Upper lobe of right lung (tissue), 1 donor: ENCODE measurements around the gene FXYD2. TPM values are rescaled to one million over a fixed set of nuclear protein-coding genes. Genes with fewer than 3 reads are reported as not detected.

Experiments
- ATAC-seq: fragments of 200-7000 bp; cut with Tn5 transposase; one replicate; pipeline ENCODE4 v1.9.1; 2020; ENCODE audit warnings: mild to moderate bottlenecking, moderate library complexity
- DNase-seq: peaks from one replicate; pipeline ENCODE4 v3.0.0-alpha.2; 2020
- H3K27ac ChIP-seq: fragments of 200-600 bp; one replicate; pipeline ENCODE4 v1.8.0; 2022
- H3K27me3 ChIP-seq: fragments of 200-600 bp; one replicate; pipeline ENCODE4 v1.8.0; 2022; ENCODE audit warnings: mild to moderate bottlenecking
- H3K36me3 ChIP-seq: fragments of 200-600 bp; one replicate; pipeline ENCODE4 v1.8.0; 2022
- H3K4me1 ChIP-seq: fragments of 200-600 bp; one replicate; pipeline ENCODE4 v1.8.0; 2022
- H3K4me3 ChIP-seq: fragments of 200-600 bp; one replicate; pipeline ENCODE4 v1.8.0; 2022; ENCODE audit warnings: mild to moderate bottlenecking
- H3K9me3 ChIP-seq: fragments of 200-600 bp; one replicate; pipeline ENCODE4 v1.8.0; 2022
- intact Hi-C: fragments of 100-400 bp; cut with DNase I; formaldehyde crosslinking; loops from one replicate; pipeline ENCODE4 v1.11.0; 2022
- total RNA-seq: library from RNA; stranded (reverse); fragmentation: NEBNext Ultra II Directional; extraction: Animal tissue kit (Norgen Biotek cat#: 25700); gene quantifications from one replicate; pipeline ENCODE4 v1.2.1, GENCODE V29; 2021
- TF ChIP-seq, protein P1 (sequence below): fragments of 200-600 bp; IDR thresholded peaks from one replicate; pipeline ENCODE4 v1.8.0; 2022; ENCODE audit warnings: antibody characterized with exemption
- donor health status: DM: no; HTN: yes; CAD: no; lungs with severe emphysema.

Gene FXYD2
- total RNA-seq, 1 donor from 2014 or later, result 3.6 TPM

DNA sequence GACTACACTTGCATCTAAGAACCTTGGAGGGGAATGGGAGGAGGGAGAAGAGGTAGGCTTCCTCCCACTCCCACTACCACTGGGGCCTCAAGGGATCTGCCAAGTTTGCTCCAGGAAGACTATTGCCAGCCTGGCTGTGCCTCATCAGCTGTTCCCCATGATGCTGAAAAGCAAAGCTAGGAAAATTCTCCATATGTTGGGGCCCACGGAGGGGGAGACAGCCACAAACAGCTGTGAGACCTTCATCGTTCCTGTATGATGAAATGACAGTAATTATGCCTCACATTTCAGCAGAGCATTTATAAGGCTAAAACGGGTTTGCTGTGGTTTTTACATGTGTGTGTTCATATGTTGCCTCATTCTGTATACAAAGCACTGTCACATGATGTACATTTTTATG lies 34.3 kb downstream of the FXYD2 start:
- Histone ChIP-seq H3K4me3 (no peak overlapping the region), H3K27me3 (peaks cover 25% of the 10 kb centered on the region), H3K36me3 (no peaks in the 10 kb centered on the region), H3K27ac (no peak overlapping the region), H3K4me1 (no peaks in the 10 kb centered on the region), H3K9me3 (no peaks in the 10 kb centered on the region)
- intact Hi-C loops, result no loop called here
- TF ChIP-seq, protein P1, sequence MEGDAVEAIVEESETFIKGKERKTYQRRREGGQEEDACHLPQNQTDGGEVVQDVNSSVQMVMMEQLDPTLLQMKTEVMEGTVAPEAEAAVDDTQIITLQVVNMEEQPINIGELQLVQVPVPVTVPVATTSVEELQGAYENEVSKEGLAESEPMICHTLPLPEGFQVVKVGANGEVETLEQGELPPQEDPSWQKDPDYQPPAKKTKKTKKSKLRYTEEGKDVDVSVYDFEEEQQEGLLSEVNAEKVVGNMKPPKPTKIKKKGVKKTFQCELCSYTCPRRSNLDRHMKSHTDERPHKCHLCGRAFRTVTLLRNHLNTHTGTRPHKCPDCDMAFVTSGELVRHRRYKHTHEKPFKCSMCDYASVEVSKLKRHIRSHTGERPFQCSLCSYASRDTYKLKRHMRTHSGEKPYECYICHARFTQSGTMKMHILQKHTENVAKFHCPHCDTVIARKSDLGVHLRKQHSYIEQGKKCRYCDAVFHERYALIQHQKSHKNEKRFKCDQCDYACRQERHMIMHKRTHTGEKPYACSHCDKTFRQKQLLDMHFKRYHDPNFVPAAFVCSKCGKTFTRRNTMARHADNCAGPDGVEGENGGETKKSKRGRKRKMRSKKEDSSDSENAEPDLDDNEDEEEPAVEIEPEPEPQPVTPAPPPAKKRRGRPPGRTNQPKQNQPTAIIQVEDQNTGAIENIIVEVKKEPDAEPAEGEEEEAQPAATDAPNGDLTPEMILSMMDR, result no peak
- ATAC-seq, result no peak
- DNase-seq, result no peak

DNA sequence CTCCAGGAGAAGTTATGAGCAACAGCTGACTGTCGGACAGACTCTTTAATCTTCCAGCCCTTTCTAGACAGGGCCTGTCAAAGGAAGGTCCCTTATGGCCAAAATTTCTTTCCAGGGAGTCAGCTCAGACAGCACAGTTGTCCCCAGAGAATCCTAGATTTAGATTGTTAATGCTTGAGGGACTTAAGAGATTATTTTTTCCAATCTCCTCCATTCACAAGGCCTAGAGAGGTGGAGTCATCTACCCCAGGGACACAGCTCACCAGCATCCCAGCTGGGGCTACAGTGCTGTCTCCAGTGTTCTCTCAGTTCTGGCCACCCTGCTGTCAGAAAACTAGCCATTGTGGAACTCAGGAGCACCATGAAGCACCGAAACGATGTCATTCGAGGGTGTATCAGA lies 35.3 kb downstream of the FXYD2 start:
- Histone ChIP-seq H3K4me3 (no peak overlapping the region), H3K27ac (no peak overlapping the region), H3K27me3 (peaks cover 15% of the 10 kb centered on the region), H3K4me1 (no peaks in the 10 kb centered on the region), H3K36me3 (no peaks in the 10 kb centered on the region), H3K9me3 (no peaks in the 10 kb centered on the region)
- no peak for DNase-seq
- intact Hi-C loops, result no loop called here
- ATAC-seq, result no peak
- TF ChIP-seq, protein P1, result no peak

DNA sequence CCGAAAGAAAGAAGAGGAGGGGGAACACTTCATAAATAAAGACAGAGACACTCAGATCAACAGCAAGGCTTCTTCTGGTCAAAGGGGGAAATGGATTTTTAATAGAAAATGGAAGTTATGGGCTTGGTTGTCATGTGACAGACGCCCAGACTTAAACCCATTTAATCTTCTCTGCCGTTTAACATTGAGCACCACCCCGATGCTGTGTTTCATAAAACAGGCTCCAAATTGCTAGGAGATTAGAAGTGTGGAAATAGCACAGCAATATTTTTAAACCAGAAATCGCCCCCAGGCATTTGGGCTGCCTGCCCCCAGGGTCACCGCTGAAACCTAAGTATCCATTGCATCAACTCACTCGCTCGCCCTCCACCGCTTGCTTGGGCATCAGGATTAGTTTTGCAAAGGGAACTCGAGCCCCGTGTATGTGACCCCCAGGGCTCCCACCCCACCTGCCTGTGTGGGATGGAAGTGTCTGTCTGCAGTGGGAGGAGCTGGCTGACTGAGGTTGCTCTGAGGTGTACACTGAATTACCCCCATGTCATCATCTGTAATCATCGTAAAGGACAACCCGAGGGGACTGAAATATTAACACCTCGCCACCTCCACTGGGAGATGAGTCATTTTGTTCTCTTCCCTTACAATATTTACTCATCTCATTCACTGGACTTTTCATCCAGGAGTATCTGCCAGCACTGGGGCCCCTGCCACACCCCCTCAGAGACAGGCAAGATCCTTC lies 38.2 kb downstream of the FXYD2 start:
- H3K27ac ChIP-seq, result no peak overlapping the region
- TF ChIP-seq, protein P1, result no peak
- H3K9me3 ChIP-seq, result no peaks in the 10 kb centered on the region
- H3K36me3 ChIP-seq, result no peaks in the 10 kb centered on the region
- DNase-seq (no peak), ATAC-seq (no peak)
- H3K4me1 ChIP-seq, result no peaks in the 10 kb centered on the region
- no peaks in the 10 kb centered on the region for H3K27me3 ChIP-seq
- intact Hi-C loops, result no loop called here
- H3K4me3 ChIP-seq, result no peak overlapping the region

DNA sequence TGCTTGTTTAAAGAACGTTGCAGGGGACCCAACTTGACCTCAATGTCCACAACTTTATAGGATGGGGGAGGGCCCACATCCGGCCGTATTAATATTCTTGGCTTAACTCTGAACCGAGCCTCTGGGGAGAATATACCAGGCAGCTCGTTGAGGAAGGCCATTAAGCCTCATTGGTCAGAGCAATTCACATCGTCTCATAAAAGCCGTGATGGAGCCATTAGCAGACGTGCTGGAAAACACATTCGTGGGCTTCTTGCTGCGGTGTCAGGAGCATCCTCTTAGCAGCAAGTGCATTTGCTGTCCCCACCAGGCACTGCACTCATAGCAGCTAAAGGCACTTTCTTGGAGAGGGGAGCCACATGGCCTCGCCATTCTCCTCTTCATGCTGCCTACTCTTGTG lies 42.4 kb downstream of the FXYD2 start:
- Histone ChIP-seq H3K27me3 (no peaks in the 10 kb centered on the region), H3K36me3 (no peaks in the 10 kb centered on the region), H3K9me3 (no peaks in the 10 kb centered on the region), H3K27ac (no peak overlapping the region), H3K4me1 (no peaks in the 10 kb centered on the region), H3K4me3 (no peak overlapping the region)
- DNase-seq (no peak), ATAC-seq (no peak)
- TF ChIP-seq, protein P1, result no peak
- intact Hi-C loops, result no loop called here

DNA sequence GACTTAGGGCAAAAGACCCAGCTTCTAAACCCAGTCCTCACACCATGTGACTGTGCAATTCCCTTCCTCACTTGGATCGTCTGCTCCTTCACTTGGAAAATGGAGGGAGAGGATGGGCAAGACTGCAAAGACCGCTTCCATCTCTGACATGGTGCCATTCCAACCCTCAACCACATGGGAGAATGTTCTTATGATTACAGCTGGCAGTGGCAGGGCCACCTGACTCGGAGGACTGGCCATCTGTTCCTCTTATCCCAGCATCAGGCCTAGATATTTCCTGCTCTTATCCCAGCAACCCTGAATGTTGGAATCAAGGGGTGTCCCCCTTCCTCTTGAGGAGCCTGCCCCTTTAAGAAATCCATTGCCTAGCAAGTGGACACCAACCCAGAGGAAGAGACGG lies 42.9 kb downstream of the FXYD2 start:
- Histone ChIP-seq H3K27me3 (no peaks in the 10 kb centered on the region), H3K27ac (no peak overlapping the region), H3K9me3 (no peaks in the 10 kb centered on the region), H3K4me3 (no peak overlapping the region), H3K36me3 (no peaks in the 10 kb centered on the region), H3K4me1 (no peaks in the 10 kb centered on the region)
- intact Hi-C loops, result no loop called here
- ATAC-seq (no peak), DNase-seq (no peak)
- TF ChIP-seq, protein P1, result no peak

DNA sequence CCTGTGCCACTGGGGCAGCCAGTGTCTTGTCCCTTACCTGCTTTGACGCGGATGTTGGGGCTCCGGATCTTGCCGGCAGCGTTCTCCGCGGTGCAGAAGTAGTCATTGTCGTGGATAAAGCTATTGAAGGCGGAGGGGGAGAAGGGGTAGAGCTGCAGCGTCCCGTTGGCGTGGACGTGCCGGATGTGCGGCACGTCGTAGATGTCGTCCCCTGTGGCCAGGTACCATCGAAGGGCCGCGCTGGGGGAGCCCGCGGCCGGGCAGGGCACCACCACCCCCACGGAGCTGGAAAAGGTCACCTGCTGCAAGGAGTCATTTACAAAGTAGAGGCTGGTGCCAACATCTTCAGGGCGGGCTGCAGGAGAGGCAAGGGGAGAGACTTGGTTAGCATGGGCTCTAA lies 44.1 kb downstream of the FXYD2 start:
- no peaks in the 10 kb centered on the region for H3K36me3 ChIP-seq
- no peak overlapping the region for H3K4me3 ChIP-seq
- ATAC-seq (no peak), DNase-seq (no peak)
- H3K4me1 ChIP-seq, result no peaks in the 10 kb centered on the region
- H3K27ac ChIP-seq, result no peak overlapping the region
- H3K9me3 ChIP-seq, result no peaks in the 10 kb centered on the region
- H3K27me3 ChIP-seq, result no peaks in the 10 kb centered on the region
- TF ChIP-seq, protein P1, result no peak
- intact Hi-C loops, result no loop called here
